Smooth muscle cell (in vitro differentiated cells): ENCODE results near the gene RNU6-9. TPM values are rescaled to one million over a fixed set of nuclear protein-coding genes. Genes with fewer than 3 reads are reported as not detected.

Experiments used
- DNase-seq: peaks from one replicate; lab custom pipeline; 2025; ENCODE audit not compliant: unreplicated experiment; lab: John Stamatoyannopoulos, UW
- H2AFZ ChIP-seq: fragments of 200-600 bp; sonication (generic); 2 replicates; pipeline ENCODE4 v1.6.0; 2016; ENCODE audit warnings: antibody characterized with exemption, low read depth, mild to moderate bottlenecking
- H3F3A ChIP-seq: fragments of 200-600 bp; sonication (generic); 2 replicates; pipeline ENCODE4 v1.6.0; 2017; ENCODE audit warnings: antibody characterized with exemption, low read depth
- H3K27ac ChIP-seq: fragments of 200-600 bp; sonication (generic); 2 replicates; pipeline ENCODE4 v1.5.1; 2016; ENCODE audit warnings: low read depth, mild to moderate bottlenecking
- H3K27me3 ChIP-seq: fragments of 200-600 bp; sonication (generic); 2 replicates; pipeline ENCODE4 v1.6.1; 2016; ENCODE audit warnings: low read depth, mild to moderate bottlenecking
- H3K36me3 ChIP-seq: fragments of 200-600 bp; sonication (generic); 2 replicates; pipeline ENCODE4 v1.5.1; 2016; ENCODE audit warnings: low read depth
- H3K4me1 ChIP-seq: fragments of 200-600 bp; sonication (generic); 2 replicates; pipeline ENCODE4 v1.5.1; 2016; ENCODE audit warnings: low read depth
- H3K4me2 ChIP-seq: fragments of 200-600 bp; sonication (generic); 2 replicates; pipeline ENCODE4 v1.6.0; 2016; ENCODE audit warnings: mild to moderate bottlenecking
- H3K4me3 ChIP-seq: fragments of 200-600 bp; sonication (generic); 2 replicates; pipeline ENCODE4 v1.5.1; 2016; ENCODE audit warnings: mild to moderate bottlenecking
- H3K79me2 ChIP-seq: fragments of 200-600 bp; sonication (generic); 2 replicates; pipeline ENCODE4 v1.6.0; 2016; ENCODE audit warnings: low read depth, mild to moderate bottlenecking
- H3K9ac ChIP-seq: fragments of 200-600 bp; sonication (generic); 2 replicates; pipeline ENCODE4 v1.6.0; 2016; ENCODE audit warnings: low read depth
- H3K9me3 ChIP-seq: fragments of 200-600 bp; sonication (generic); replicated peaks from 2 replicates; pipeline ENCODE4 v1.5.1; 2016; ENCODE audit warnings: low read depth
- H4K20me1 ChIP-seq: fragments of 200-600 bp; sonication (generic); 2 replicates; pipeline ENCODE4 v1.6.0; 2016; ENCODE audit warnings: low read depth
- WGBS: methylation state at CpG from one replicate; pipeline ENCODE4 v1.1.7; 2016; ENCODE audit warnings: low lambda C conversion rate; 5-methylcytosine and 5-hydroxymethylcytosine counted together
- polyA plus RNA-seq: library from polyadenylated mRNA; unstranded; fragments of >200 nt; fragmentation: Nextera tagmentation; extraction: Ambion mirVana; gene quantifications from 2 replicates; pipeline ENCODE4 v1.2.1, GENCODE V29; 2016
- total RNA-seq: library from RNA; depleted of rRNA; stranded (reverse); fragments of >200 nt; gene quantifications from 2 replicates; pipeline ENCODE4 v1.2.3, GENCODE V29; 2014
- TF ChIP-seq, protein P1 (sequence below): fragments of 200-600 bp; sonication (generic); IDR thresholded peaks from 2 replicates; pipeline ENCODE4 v1.5.1; 2017; ENCODE audit warnings: borderline replicate concordance, mild to moderate bottlenecking, antibody characterized with exemption; ENCODE audit not compliant: insufficient read depth, poor library complexity, severe bottlenecking

The RNU6-9 gene
- total and polyA plus RNA-seq, 2 experiments from 2014 or later = not detected

GRCh38 chr19:879711-880438, 13.4 kb upstream of the RNU6-9 start:
- Histone ChIP-seq H3K27me3 (no peaks in the 10 kb centered on the region), H3K36me3 (no peaks in the 10 kb centered on the region), H3K9ac (no peak overlapping the region), H4K20me1 (peaks cover 48% of the 10 kb centered on the region), H2AFZ (no peak overlapping the region), H3K9me3 (no peaks in the 10 kb centered on the region), H3F3A (no peaks in the 10 kb centered on the region), H3K27ac (no peak overlapping the region), H3K79me2 (no peaks in the 10 kb centered on the region), H3K4me3 (no peak overlapping the region), H3K4me1 (no peaks in the 10 kb centered on the region), H3K4me2 (no peak overlapping the region)
- TF ChIP-seq, protein P1, sequence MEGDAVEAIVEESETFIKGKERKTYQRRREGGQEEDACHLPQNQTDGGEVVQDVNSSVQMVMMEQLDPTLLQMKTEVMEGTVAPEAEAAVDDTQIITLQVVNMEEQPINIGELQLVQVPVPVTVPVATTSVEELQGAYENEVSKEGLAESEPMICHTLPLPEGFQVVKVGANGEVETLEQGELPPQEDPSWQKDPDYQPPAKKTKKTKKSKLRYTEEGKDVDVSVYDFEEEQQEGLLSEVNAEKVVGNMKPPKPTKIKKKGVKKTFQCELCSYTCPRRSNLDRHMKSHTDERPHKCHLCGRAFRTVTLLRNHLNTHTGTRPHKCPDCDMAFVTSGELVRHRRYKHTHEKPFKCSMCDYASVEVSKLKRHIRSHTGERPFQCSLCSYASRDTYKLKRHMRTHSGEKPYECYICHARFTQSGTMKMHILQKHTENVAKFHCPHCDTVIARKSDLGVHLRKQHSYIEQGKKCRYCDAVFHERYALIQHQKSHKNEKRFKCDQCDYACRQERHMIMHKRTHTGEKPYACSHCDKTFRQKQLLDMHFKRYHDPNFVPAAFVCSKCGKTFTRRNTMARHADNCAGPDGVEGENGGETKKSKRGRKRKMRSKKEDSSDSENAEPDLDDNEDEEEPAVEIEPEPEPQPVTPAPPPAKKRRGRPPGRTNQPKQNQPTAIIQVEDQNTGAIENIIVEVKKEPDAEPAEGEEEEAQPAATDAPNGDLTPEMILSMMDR = no peak
- WGBS = 90% methylated on average over 32 of the region's 37 CpGs
- DNase-seq = no peak

DNA sequence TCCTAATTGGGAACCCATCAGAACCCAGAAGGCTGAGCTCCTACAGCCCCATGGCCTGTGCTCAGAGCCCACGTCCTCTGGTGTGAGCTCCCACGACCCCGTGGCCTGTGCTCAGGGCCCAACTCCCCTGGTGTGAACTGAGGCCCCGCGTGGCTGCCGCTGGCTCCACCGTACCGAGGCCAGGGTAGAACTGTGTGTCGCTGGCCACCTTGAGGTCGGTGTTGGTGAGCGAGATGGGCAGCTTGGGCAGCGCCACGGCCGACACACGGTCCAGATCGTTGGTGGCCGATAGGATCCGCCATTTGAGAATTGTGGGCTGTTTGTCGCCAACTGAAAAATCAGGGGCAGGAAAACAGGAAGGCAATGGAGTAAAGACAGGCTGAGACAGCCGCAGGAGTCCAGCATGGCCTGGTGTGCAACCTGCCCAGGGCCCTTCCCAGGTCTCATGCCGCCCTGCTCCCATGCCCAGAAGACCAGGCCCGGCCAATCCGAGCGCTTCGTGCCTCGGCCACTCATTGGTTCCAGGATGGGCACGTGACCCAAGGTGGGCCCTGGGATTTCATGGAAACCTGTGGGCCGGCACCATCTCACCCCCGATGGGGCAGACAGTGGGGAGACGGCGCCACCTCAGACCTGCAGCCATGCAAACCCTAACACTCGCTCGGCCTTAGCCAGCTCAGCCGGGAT, 11.8 kb upstream of the RNU6-9 start:
- no peaks in the 10 kb centered on the region for H3K9me3 ChIP-seq

DNA sequence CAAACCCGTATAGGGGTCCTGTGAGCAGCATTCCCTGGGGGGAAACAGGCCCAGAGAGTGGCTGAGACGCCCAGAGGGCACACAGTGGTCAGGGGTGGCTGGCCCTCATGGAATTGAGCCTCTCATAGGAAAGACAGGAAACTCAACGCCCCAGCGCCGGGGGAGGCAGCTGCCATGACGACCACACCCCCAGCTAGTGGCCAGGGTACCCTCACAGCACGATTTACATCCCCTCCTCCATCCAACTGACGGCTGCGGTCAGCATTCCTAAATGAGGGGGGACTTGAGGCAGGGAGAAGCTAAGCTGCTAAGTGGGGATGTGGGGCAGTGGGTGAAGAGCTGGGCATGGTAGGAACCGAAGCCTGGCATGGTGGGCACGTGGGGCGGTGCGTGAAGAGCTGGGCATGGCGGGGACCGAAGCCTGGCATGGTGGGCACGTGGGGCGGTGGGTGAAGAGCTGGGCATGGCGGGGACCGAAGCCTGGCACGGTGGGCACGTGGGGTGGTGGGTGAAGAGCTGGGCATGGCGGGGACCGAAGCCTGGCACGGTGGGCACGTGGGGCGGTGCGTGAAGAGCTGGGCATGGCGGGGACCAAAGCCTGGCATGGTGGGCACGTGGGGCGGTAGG, 10.3 kb upstream of the RNU6-9 start:
- no peaks in the 10 kb centered on the region for H3K4me1 ChIP-seq
- no peak overlapping the region for H3K4me3 ChIP-seq
- no peak overlapping the region for H3K9ac ChIP-seq
- H3K27ac ChIP-seq = no peak overlapping the region
- 97% methylated on average over 22 of the region's 30 CpGs for WGBS
- H4K20me1 ChIP-seq = peaks cover 72% of the 10 kb centered on the region
- H3K4me2 ChIP-seq = no peak overlapping the region
- DNase-seq = no peak
- no peaks in the 10 kb centered on the region for H3K79me2 ChIP-seq
- no peaks in the 10 kb centered on the region for H3K36me3 ChIP-seq
- H3F3A ChIP-seq = no peaks in the 10 kb centered on the region
- no peak overlapping the region for H2AFZ ChIP-seq
- TF ChIP-seq, protein P1 = no peak
- no peaks in the 10 kb centered on the region for H3K27me3 ChIP-seq
- no peaks in the 10 kb centered on the region for H3K9me3 ChIP-seq

More for the DNA sequence above, 11.8 kb upstream of the RNU6-9 start:
- TF ChIP-seq, protein P1 = no peak
- Histone ChIP-seq H3K4me3 (no peak overlapping the region), H3K36me3 (no peaks in the 10 kb centered on the region), H3K27me3 (no peaks in the 10 kb centered on the region), H3K4me1 (no peaks in the 10 kb centered on the region), H3F3A (no peaks in the 10 kb centered on the region), H3K4me2 (no peak overlapping the region), H2AFZ (no peak overlapping the region), H3K9ac (no peak overlapping the region), H4K20me1 (peaks cover 60% of the 10 kb centered on the region), H3K79me2 (no peaks in the 10 kb centered on the region), H3K27ac (no peak overlapping the region)
- DNase-seq = no peak
- WGBS = 98% methylated on average over 32 of the region's 34 CpGs
